Tibial nerve (tissue), 4 donors: ENCODE measurements around the gene AVEN.

Experiments
- EP300 ChIP-seq, 2 donors: sonication (generic); formaldehyde crosslinking; IDR thresholded peaks; one replicate each; pipeline ENCODE4 v1.6.1; 2017; ENCODE audit warnings: antibody characterized with exemption in 2 of 2, mild to moderate bottlenecking in 1 of 2
- POLR2A ChIP-seq, 2 donors: fragments of 450-650 bp; IDR thresholded peaks; one replicate each; pipeline ENCODE4 v1.6.1; 2017; ENCODE audit warnings: antibody characterized with exemption in 2 of 2, mild to moderate bottlenecking in 2 of 2, moderate library complexity in 2 of 2
- TF ChIP-seq, protein P1 (sequence below), 5 experiments: fragments of 200-600 bp in 3 of 5; fragments of 450-650 bp in 2 of 5; sonication (generic) in 3 of 5; IDR thresholded peaks; one replicate each; pipeline ENCODE4 v1.5.1; 2016 to 2019; ENCODE audit warnings: antibody characterized with exemption in 5 of 5, mild to moderate bottlenecking in 3 of 5, moderate library complexity in 2 of 5

DNA sequence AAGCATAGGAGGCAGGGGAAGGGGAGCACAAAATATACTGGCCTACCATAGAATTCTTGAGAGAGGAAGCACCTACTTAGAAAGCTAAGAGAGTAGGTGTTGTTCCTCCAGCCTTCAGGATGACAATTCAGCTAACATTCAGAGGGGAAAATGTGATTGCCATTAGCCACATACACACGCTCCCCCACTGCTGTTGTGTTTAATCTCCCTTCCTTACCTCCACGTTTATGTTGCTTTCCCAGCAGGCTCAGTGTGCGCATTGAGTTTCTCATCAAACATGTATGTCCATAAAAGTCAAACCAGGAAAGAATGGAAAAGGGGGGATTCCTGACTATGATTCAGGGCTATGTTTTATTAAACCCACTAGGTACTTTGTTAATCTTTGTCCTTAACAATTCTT lies 215.9 kb downstream of the AVEN start:
- TF ChIP-seq, protein P1, sequence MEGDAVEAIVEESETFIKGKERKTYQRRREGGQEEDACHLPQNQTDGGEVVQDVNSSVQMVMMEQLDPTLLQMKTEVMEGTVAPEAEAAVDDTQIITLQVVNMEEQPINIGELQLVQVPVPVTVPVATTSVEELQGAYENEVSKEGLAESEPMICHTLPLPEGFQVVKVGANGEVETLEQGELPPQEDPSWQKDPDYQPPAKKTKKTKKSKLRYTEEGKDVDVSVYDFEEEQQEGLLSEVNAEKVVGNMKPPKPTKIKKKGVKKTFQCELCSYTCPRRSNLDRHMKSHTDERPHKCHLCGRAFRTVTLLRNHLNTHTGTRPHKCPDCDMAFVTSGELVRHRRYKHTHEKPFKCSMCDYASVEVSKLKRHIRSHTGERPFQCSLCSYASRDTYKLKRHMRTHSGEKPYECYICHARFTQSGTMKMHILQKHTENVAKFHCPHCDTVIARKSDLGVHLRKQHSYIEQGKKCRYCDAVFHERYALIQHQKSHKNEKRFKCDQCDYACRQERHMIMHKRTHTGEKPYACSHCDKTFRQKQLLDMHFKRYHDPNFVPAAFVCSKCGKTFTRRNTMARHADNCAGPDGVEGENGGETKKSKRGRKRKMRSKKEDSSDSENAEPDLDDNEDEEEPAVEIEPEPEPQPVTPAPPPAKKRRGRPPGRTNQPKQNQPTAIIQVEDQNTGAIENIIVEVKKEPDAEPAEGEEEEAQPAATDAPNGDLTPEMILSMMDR (IDR thresholded peaks at IDR 0.05), result no peak
- no peak for TF ChIP-seq EP300 (IDR thresholded peaks at IDR 0.05)
- TF ChIP-seq POLR2A (IDR thresholded peaks at IDR 0.05), result no peak
